ENCODE results near the gene APOD. TPM values are rescaled to one million over a fixed set of nuclear protein-coding genes. Genes with fewer than 3 reads are reported as not detected.

Gene APOD
- total RNA-seq, 1 donor from 2014 or later, result not detected

GRCh38 chr3:195579281-195579680 is 4.5 kb downstream of the APOD start:
- peaks cover 15% of the 10 kb centered on the region for H3K4me1 Mint-ChIP-seq (ENCODE audit: low read depth, unreplicated experiment)
- peaks cover 2% of the 10 kb centered on the region for H3K9me3 Mint-ChIP-seq (ENCODE audit: unreplicated experiment)
- H3K27ac Mint-ChIP-seq (ENCODE audit: unreplicated experiment), result no peak overlapping the region
- TF ChIP-seq CTCF (IDR thresholded peaks at IDR 0.05; ENCODE audit: partially characterized antibody, unreplicated experiment), result no peak
- H3K36me3 Mint-ChIP-seq (ENCODE audit: unreplicated experiment), result no peaks in the 10 kb centered on the region
- H3K4me3 Mint-ChIP-seq (ENCODE audit: unreplicated experiment), result no peak overlapping the region
- no peaks in the 10 kb centered on the region for H3K27me3 Mint-ChIP-seq (ENCODE audit: unreplicated experiment)
- no peak for DNase-seq

GRCh38 chr3:195578565-195578964 is 5.2 kb downstream of the APOD start:
- Mint-ChIP-seq H3K27ac (ENCODE audit: unreplicated experiment) (no peak overlapping the region), H3K27me3 (ENCODE audit: unreplicated experiment) (no peaks in the 10 kb centered on the region), H3K4me1 (ENCODE audit: low read depth, unreplicated experiment) (peaks cover 15% of the 10 kb centered on the region), H3K4me3 (ENCODE audit: unreplicated experiment) (no peak overlapping the region), H3K36me3 (ENCODE audit: unreplicated experiment) (no peaks in the 10 kb centered on the region), H3K9me3 (ENCODE audit: unreplicated experiment) (no peaks in the 10 kb centered on the region)
- DNase-seq, result no peak
- TF ChIP-seq CTCF (IDR thresholded peaks at IDR 0.05; ENCODE audit: partially characterized antibody, unreplicated experiment), result no peak

- no peaks in the 10 kb centered on the region for H3K27me3 Mint-ChIP-seq (ENCODE audit: unreplicated experiment)
- no peak overlapping the region for H3K27ac Mint-ChIP-seq (ENCODE audit: unreplicated experiment)
- peaks cover 15% of the 10 kb centered on the region for H3K4me1 Mint-ChIP-seq (ENCODE audit: low read depth, unreplicated experiment)
- no peak for TF ChIP-seq CTCF (IDR thresholded peaks at IDR 0.05; ENCODE audit: partially characterized antibody, unreplicated experiment)
- no peak for DNase-seq
- H3K9me3 Mint-ChIP-seq (ENCODE audit: unreplicated experiment), result no peaks in the 10 kb centered on the region
- H3K36me3 Mint-ChIP-seq (ENCODE audit: unreplicated experiment), result no peaks in the 10 kb centered on the region
- no peak overlapping the region for H3K4me3 Mint-ChIP-seq (ENCODE audit: unreplicated experiment)
These were observed 6.0 kb downstream of the APOD start for GRCh38 chr3:195577645-195578177.

GRCh38 chr3:195574497-195575304 is 9.0 kb downstream of the APOD start:
- Mint-ChIP-seq H3K27me3 (ENCODE audit: unreplicated experiment) (peaks cover 4% of the 10 kb centered on the region), H3K4me3 (ENCODE audit: unreplicated experiment) (no peak overlapping the region), H3K36me3 (ENCODE audit: unreplicated experiment) (no peaks in the 10 kb centered on the region), H3K27ac (ENCODE audit: unreplicated experiment) (no peak overlapping the region), H3K9me3 (ENCODE audit: unreplicated experiment) (peaks cover 4% of the 10 kb centered on the region), H3K4me1 (ENCODE audit: low read depth, unreplicated experiment) (peaks cover 2% of the 10 kb centered on the region)
- no peak for DNase-seq
- no peak for TF ChIP-seq CTCF (IDR thresholded peaks at IDR 0.05; ENCODE audit: partially characterized antibody, unreplicated experiment)
